HEK293 (cell line): Measurements from ENCODE around the gene GBF1.
A peak's percentile ranks its signal among the peaks of the same experiment; 100 is the strongest.

Experiments
- KLF16 ChIP-seq: fragments of 450-650 bp; formaldehyde crosslinking; IDR thresholded peaks from 2 replicates; pipeline ENCODE4 v1.5.1; 2017; ENCODE audit warnings: missing biosample characterization, missing genetic modification characterization
- YY1 ChIP-seq: fragments of 450-650 bp; formaldehyde crosslinking; IDR thresholded peaks from 2 replicates; pipeline ENCODE4 v1.5.1; 2018; ENCODE audit warnings: missing biosample characterization, missing genetic modification characterization
- ZBTB7A ChIP-seq: fragments of 450-650 bp; formaldehyde crosslinking; IDR thresholded peaks from 2 replicates; pipeline ENCODE4 v1.5.1; 2016; ENCODE audit warnings: low read depth, missing biosample characterization, missing genetic modification characterization
- ZFP69B ChIP-seq: fragments of 450-650 bp; formaldehyde crosslinking; IDR thresholded peaks from 2 replicates; pipeline ENCODE4 v1.5.1; 2016; ENCODE audit warnings: missing biosample characterization, missing genetic modification characterization
- ZNF146 ChIP-seq: fragments of 450-650 bp; formaldehyde crosslinking; IDR thresholded peaks from 2 replicates; pipeline ENCODE4 v1.5.1; 2016; ENCODE audit warnings: missing biosample characterization, missing genetic modification characterization
- ZNF23 ChIP-seq: fragments of 450-650 bp; formaldehyde crosslinking; IDR thresholded peaks from 2 replicates; pipeline ENCODE4 v1.5.1; 2016; ENCODE audit warnings: missing biosample characterization, missing genetic modification characterization, borderline replicate concordance
- ZNF248 ChIP-seq: fragments of 450-650 bp; formaldehyde crosslinking; IDR thresholded peaks from 2 replicates; pipeline ENCODE4 v1.5.1; 2017; ENCODE audit warnings: missing biosample characterization, missing genetic modification characterization
- ZNF521 ChIP-seq: fragments of 450-650 bp; formaldehyde crosslinking; IDR thresholded peaks from 2 replicates; pipeline ENCODE4 v1.5.1; 2017; ENCODE audit warnings: missing biosample characterization, mild to moderate bottlenecking, missing genetic modification characterization
- ZNF600 ChIP-seq: fragments of 450-650 bp; formaldehyde crosslinking; IDR thresholded peaks from 2 replicates; pipeline ENCODE4 v1.5.1; 2016; ENCODE audit warnings: missing biosample characterization, missing genetic modification characterization
- ZNF707 ChIP-seq: fragments of 450-650 bp; formaldehyde crosslinking; IDR thresholded peaks from 2 replicates; pipeline ENCODE4 v1.5.1; 2016; ENCODE audit warnings: missing biosample characterization, missing genetic modification characterization
- TF ChIP-seq, protein P1 (sequence below): fragments of 450-650 bp; formaldehyde crosslinking; IDR thresholded peaks from 2 replicates; pipeline ENCODE4 v1.5.1; 2016; ENCODE audit warnings: missing biosample characterization, missing genetic modification characterization
- TF ChIP-seq, protein P2 (sequence below): fragments of 450-650 bp; formaldehyde crosslinking; IDR thresholded peaks from 2 replicates; pipeline ENCODE4 v1.5.1; 2016; ENCODE audit warnings: missing biosample characterization, missing genetic modification characterization

DNA sequence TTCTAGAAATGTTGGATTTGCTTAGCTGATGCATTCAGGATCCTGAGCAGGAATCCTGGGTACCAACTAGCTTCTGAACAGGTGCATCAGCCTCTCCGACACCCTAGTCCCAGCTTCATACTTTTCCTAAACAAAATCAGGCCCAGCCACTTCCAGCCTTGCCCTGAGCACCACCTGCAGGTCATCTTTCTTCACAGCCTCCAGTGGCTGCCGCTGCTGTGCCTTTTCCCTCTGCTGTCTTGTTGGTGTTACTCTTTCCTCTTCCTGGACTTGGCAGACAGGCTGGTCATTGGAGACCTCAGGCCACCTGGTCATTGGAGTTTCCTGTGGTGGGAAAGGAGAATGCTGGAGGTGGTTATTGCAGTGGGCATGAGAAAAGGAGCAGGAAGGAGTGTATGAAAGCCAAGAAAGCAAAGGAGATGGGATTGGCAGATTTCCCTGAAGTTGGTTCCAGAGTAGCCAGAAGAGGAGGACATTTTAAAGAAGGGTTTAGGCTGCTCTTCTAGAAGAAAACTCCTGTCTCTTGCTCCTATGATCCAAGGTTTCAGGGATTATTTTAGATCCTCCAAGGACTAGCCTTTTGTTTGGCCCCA, 102.0 kb downstream of the GBF1 start:
- no peak for TF ChIP-seq ZNF600
- TF ChIP-seq, protein P1, sequence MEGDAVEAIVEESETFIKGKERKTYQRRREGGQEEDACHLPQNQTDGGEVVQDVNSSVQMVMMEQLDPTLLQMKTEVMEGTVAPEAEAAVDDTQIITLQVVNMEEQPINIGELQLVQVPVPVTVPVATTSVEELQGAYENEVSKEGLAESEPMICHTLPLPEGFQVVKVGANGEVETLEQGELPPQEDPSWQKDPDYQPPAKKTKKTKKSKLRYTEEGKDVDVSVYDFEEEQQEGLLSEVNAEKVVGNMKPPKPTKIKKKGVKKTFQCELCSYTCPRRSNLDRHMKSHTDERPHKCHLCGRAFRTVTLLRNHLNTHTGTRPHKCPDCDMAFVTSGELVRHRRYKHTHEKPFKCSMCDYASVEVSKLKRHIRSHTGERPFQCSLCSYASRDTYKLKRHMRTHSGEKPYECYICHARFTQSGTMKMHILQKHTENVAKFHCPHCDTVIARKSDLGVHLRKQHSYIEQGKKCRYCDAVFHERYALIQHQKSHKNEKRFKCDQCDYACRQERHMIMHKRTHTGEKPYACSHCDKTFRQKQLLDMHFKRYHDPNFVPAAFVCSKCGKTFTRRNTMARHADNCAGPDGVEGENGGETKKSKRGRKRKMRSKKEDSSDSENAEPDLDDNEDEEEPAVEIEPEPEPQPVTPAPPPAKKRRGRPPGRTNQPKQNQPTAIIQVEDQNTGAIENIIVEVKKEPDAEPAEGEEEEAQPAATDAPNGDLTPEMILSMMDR (tag by site-specific recombination), result peak; percentile 89
- no peak for TF ChIP-seq ZNF707 (tag by site-specific recombination)
- TF ChIP-seq, protein P2, sequence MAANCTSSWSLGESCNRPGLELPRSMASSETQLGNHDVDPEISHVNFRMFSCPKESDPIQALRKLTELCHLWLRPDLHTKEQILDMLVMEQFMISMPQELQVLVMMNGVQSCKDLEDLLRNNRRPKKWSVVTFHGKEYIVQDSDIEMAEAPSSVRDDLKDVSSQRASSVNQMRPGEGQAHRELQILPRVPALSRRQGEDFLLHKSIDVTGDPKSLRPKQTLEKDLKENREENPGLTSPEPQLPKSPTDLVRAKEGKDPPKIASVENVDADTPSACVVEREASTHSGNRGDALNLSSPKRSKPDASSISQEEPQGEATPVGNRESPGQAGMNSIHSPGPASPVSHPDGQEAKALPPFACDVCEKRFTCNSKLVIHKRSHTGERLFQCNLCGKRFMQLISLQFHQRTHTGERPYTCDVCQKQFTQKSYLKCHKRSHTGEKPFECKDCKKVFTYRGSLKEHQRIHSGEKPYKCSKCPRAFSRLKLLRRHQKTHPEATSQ (tag by site-specific recombination), result no peak
- TF ChIP-seq YY1 (tag by site-specific recombination), result no peak
- TF ChIP-seq ZNF146, result no peak
- no peak for TF ChIP-seq ZNF23
- TF ChIP-seq ZNF521 (tag by site-specific recombination), result no peak
- TF ChIP-seq ZBTB7A (tag by site-specific recombination), result no peak
- no peak for TF ChIP-seq ZNF248 (tag by site-specific recombination)
- TF ChIP-seq KLF16 (tag by site-specific recombination), result no peak
- TF ChIP-seq ZFP69B, result no peak
